Measurements from ENCODE around the gene GRXCR2.
A peak's percentile ranks its signal among the peaks of the same experiment; 100 is the strongest.

The GRXCR2 gene

GRCh38 chr5:145908206-145908960 is 35.6 kb upstream of the GRXCR2 start:
- Histone ChIP-seq H3K4me1 (no peaks in the 10 kb centered on the region), H3K27me3 (no peaks in the 10 kb centered on the region), H3K9me3 (no peaks in the 10 kb centered on the region), H3K36me3 (no peaks in the 10 kb centered on the region), H3K4me3 (ENCODE audit: low read depth, low read length) (no peak overlapping the region)
- TF ChIP-seq CTCF (IDR thresholded peaks at IDR 0.05; ENCODE audit: low read depth, low read length): no peak
- DNase-seq: no peak

GRCh38 chr5:145906401-145906800 is 33.6 kb upstream of the GRXCR2 start:
- no peak for TF ChIP-seq CTCF (IDR thresholded peaks at IDR 0.05; ENCODE audit: low read depth, low read length)
- H3K36me3 ChIP-seq: no peaks in the 10 kb centered on the region
- no peak overlapping the region for H3K4me3 ChIP-seq (ENCODE audit: low read depth, low read length)
- DNase-seq: no peak
- H3K27me3 ChIP-seq: no peaks in the 10 kb centered on the region
- H3K4me1 ChIP-seq: no peaks in the 10 kb centered on the region
- H3K9me3 ChIP-seq: no peaks in the 10 kb centered on the region

- H3K27me3 ChIP-seq: no peaks in the 10 kb centered on the region
- no peaks in the 10 kb centered on the region for H3K36me3 ChIP-seq
- no peaks in the 10 kb centered on the region for H3K4me1 ChIP-seq
- H3K9me3 ChIP-seq: no peaks in the 10 kb centered on the region
- no peak overlapping the region for H3K4me3 ChIP-seq (ENCODE audit: low read depth, low read length)
- no peak for TF ChIP-seq CTCF (IDR thresholded peaks at IDR 0.05; ENCODE audit: low read depth, low read length)
- no peak for DNase-seq
These were observed 31.9 kb upstream of the GRXCR2 start for GRCh38 chr5:145904743-145905142.

- H3K27me3 ChIP-seq: no peaks in the 10 kb centered on the region
- DNase-seq: no peak
- H3K9me3 ChIP-seq: no peaks in the 10 kb centered on the region
- no peak for TF ChIP-seq CTCF (IDR thresholded peaks at IDR 0.05; ENCODE audit: low read depth, low read length)
- H3K36me3 ChIP-seq: no peaks in the 10 kb centered on the region
- H3K4me3 ChIP-seq (ENCODE audit: low read depth, low read length): no peak overlapping the region
- H3K4me1 ChIP-seq: no peaks in the 10 kb centered on the region
These were observed 31.1 kb upstream of the GRXCR2 start for GRCh38 chr5:145903867-145904266.

GRCh38 chr5:145903113-145903512 is 30.3 kb upstream of the GRXCR2 start:
- no peaks in the 10 kb centered on the region for H3K27me3 ChIP-seq
- H3K36me3 ChIP-seq: no peaks in the 10 kb centered on the region
- peak; percentile 17; the same call in 1 of the 2 replicates for TF ChIP-seq CTCF (IDR thresholded peaks at IDR 0.05; ENCODE audit: low read depth, low read length)
- H3K4me1 ChIP-seq: no peaks in the 10 kb centered on the region
- no peak overlapping the region for H3K4me3 ChIP-seq (ENCODE audit: low read depth, low read length)
- no peak for DNase-seq
- H3K9me3 ChIP-seq: no peaks in the 10 kb centered on the region

- DNase-seq: no peak
- TF ChIP-seq CTCF (IDR thresholded peaks at IDR 0.05; ENCODE audit: low read depth, low read length): no peak
- no peaks in the 10 kb centered on the region for H3K27me3 ChIP-seq
- no peak overlapping the region for H3K4me3 ChIP-seq (ENCODE audit: low read depth, low read length)
- H3K9me3 ChIP-seq: no peaks in the 10 kb centered on the region
- no peaks in the 10 kb centered on the region for H3K36me3 ChIP-seq
- no peaks in the 10 kb centered on the region for H3K4me1 ChIP-seq
These were observed 29.6 kb upstream of the GRXCR2 start for GRCh38 chr5:145902421-145902820.
